Vagina (tissue), 2 donors: ENCODE results near the gene CLDN19. TPM values are rescaled to one million over a fixed set of nuclear protein-coding genes. Genes with fewer than 3 reads are reported as not detected.
A peak's percentile ranks its signal among the peaks of the same experiment; 100 is the strongest.

ENCODE experiments used
- DNase-seq, 2 donors: peaks; one replicate each; pipeline ENCODE4 v3.0.0-alpha.2; 2017; ENCODE audit errors: extremely low spot score in 2 of 2
- H3K27ac ChIP-seq: fragments of 200-600 bp; sonication (generic); one replicate; pipeline ENCODE4 v1.5.1; 2019
- H3K27me3 ChIP-seq: fragments of 200-600 bp; sonication (generic); one replicate; pipeline ENCODE4 v1.5.1; 2019
- H3K36me3 ChIP-seq, 2 donors: fragments of 200-600 bp; sonication (generic); one replicate each; pipeline ENCODE4 v1.5.1; 2017 to 2019
- H3K4me1 ChIP-seq: fragments of 200-600 bp; sonication (generic); one replicate; pipeline ENCODE4 v1.5.1; 2019
- H3K4me3 ChIP-seq, 2 donors: fragments of 200-600 bp; sonication (generic); 1 replicate in 1 of 2; 2 replicates in 1 of 2; pipeline ENCODE4 v1.5.1; 2016 to 2019
- H3K9me3 ChIP-seq: fragments of 200-600 bp; sonication (generic); one replicate; pipeline ENCODE4 v1.5.1; 2019
- POLR2A ChIP-seq, 2 donors: fragments of 450-650 bp; IDR thresholded peaks; one replicate each; pipeline ENCODE4 v1.6.1; 2017; ENCODE audit warnings: antibody characterized with exemption in 2 of 2, mild to moderate bottlenecking in 2 of 2, moderate library complexity in 2 of 2
- POLR2AphosphoS5 ChIP-seq, 2 donors: sonication (generic); formaldehyde crosslinking; IDR thresholded peaks; one replicate each; pipeline ENCODE4 v1.9.0; 2017; ENCODE audit warnings: antibody characterized with exemption in 2 of 2, mild to moderate bottlenecking in 2 of 2, low read depth in 1 of 2; ENCODE audit not compliant: insufficient read depth in 1 of 2
- intact Hi-C: fragments of 100-400 bp; cut with DNase I; formaldehyde crosslinking; loops from one replicate; pipeline ENCODE4 v1.15.1; 2023
- total RNA-seq: library from RNA; depleted of rRNA; stranded (reverse); fragments of >200 nt; gene quantifications from one replicate; pipeline ENCODE4 v1.2.3, GENCODE V29; 2016
- TF ChIP-seq, protein P1 (sequence below), 3 experiments: fragments of 450-650 bp in 2 of 3; fragments of 200-600 bp in 1 of 3; sonication (generic) in 1 of 3; IDR thresholded peaks; one replicate each; pipeline ENCODE4 v1.5.1; 2017 to 2019; ENCODE audit warnings: antibody characterized with exemption in 3 of 3, mild to moderate bottlenecking in 2 of 3, moderate library complexity in 2 of 3

Gene CLDN19
- total RNA-seq, 1 donor from 2014 or later, result not detected

DNA sequence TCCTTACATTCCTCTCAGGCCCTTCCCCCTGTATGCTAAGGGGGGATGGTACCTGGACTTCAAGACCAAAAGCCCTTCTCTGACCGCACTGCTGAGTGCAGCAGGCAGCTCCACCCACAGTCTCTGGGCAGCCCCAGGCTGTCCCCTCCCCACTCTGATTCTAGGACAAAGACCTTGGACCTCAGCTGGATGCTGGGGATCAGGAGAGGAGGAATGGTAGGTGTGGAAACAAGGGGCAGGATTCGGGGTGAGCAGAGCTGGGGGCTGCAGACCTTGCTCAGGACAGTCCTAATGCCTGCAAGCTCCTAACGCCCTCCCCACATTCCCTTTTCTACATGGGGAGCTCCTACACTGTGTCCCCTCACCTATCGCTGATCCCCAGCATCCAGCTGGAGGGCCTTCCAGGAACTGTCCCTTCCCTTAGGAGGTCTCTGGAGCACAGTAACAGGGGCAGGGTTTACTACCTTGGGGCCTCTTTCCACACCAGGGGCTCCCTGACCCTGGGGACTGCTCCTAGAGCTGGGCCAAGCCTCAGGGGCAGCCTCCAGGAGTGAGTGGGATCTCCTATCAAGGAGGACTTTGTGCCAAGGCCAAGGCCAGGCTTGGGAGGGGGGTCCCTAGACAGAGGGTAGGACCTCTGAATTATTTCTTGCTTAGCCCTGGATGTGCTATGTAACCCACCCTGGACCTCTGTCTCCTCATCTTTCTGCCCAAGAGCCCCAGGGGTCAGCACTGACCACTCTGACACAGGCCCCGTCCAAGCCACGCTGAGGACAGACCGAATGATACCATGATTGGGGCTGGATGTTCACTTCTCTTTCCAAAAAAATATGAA is 5.6 kb downstream of the CLDN19 start:
- no peak overlapping the region for H3K27ac ChIP-seq
- DNase-seq, result peak in 1 of 2 donors; percentile 84
- intact Hi-C loops, result no loop called here
- H3K9me3 ChIP-seq, result no peaks in the 10 kb centered on the region
- no peak overlapping the region for H3K4me3 ChIP-seq
- H3K4me1 ChIP-seq, result peaks cover 18% of the 10 kb centered on the region
- no peaks in the 10 kb centered on the region for H3K36me3 ChIP-seq
- H3K27me3 ChIP-seq, result no peaks in the 10 kb centered on the region
- TF ChIP-seq POLR2AphosphoS5 (IDR thresholded peaks at IDR 0.05; ENCODE audit: insufficient read depth in 1 of 2, low read depth in 1 of 2) (no peak), POLR2A (IDR thresholded peaks at IDR 0.05) (no peak)
- TF ChIP-seq, protein P1, sequence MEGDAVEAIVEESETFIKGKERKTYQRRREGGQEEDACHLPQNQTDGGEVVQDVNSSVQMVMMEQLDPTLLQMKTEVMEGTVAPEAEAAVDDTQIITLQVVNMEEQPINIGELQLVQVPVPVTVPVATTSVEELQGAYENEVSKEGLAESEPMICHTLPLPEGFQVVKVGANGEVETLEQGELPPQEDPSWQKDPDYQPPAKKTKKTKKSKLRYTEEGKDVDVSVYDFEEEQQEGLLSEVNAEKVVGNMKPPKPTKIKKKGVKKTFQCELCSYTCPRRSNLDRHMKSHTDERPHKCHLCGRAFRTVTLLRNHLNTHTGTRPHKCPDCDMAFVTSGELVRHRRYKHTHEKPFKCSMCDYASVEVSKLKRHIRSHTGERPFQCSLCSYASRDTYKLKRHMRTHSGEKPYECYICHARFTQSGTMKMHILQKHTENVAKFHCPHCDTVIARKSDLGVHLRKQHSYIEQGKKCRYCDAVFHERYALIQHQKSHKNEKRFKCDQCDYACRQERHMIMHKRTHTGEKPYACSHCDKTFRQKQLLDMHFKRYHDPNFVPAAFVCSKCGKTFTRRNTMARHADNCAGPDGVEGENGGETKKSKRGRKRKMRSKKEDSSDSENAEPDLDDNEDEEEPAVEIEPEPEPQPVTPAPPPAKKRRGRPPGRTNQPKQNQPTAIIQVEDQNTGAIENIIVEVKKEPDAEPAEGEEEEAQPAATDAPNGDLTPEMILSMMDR (IDR thresholded peaks at IDR 0.05), result no peak

DNA sequence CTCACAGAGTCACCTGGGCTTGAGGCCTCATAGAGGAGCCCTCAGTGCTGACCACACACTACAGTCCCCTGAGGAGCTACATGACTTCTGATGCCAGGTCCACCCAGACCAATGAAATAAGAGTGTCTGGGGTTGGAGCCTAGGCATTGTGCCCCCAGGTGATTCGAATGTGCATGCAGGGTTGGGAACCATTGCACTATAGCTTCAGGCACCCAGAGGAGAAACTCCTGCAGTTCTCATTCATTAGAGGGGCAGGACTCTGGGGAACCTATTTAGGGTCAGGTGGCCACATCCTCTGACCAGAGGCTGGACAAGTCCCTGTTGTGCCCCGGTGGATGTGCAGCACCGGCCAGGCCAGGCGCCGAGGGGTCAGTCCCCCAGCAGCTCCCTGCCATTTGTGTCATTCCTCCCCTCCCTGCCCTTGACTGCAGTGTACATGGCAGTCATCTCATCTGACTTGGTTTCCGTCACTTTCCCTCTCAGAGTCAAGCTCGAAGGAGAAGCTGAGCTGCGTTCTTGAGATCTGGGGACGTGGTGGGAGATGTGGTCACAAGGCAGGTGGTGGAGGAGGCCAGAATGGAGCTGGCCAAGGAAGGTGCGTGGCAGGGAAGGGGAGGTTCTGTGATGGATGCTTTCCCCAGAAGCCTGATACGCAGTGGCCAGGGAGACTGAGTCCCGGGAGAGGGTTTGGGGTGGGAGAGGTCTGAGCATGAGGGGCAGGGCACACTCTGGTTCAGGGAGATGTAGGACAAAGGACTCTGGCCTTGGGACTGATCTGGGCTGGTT is 6.4 kb downstream of the CLDN19 start:
- TF ChIP-seq POLR2AphosphoS5 (IDR thresholded peaks at IDR 0.05; ENCODE audit: insufficient read depth in 1 of 2, low read depth in 1 of 2), result no peak
- TF ChIP-seq, protein P1 (IDR thresholded peaks at IDR 0.05), result no peak
- H3K27me3 ChIP-seq, result no peaks in the 10 kb centered on the region
- peaks cover 18% of the 10 kb centered on the region for H3K4me1 ChIP-seq
- no peak overlapping the region for H3K27ac ChIP-seq
- no peaks in the 10 kb centered on the region for H3K9me3 ChIP-seq
- no peaks in the 10 kb centered on the region for H3K36me3 ChIP-seq
- DNase-seq, result peak; percentile 79 to 89
- H3K4me3 ChIP-seq, result no peak overlapping the region
- intact Hi-C loops, result no loop called here

- DNase-seq, result peak in 1 of 2 donors; percentile 82
Measured at GRCh38 chr1:42732126-42732680, 7.8 kb downstream of the CLDN19 start.

GRCh38 chr1:42731585-42731984 is 8.5 kb downstream of the CLDN19 start:
- intact Hi-C loops, result no loop called here
- Histone ChIP-seq H3K9me3 (no peaks in the 10 kb centered on the region), H3K4me1 (peaks cover 9% of the 10 kb centered on the region), H3K27ac (no peak overlapping the region), H3K36me3 (no peaks in the 10 kb centered on the region), H3K27me3 (no peaks in the 10 kb centered on the region), H3K4me3 (no peak overlapping the region)
- TF ChIP-seq POLR2AphosphoS5 (IDR thresholded peaks at IDR 0.05; ENCODE audit: insufficient read depth in 1 of 2, low read depth in 1 of 2) (no peak), POLR2A (IDR thresholded peaks at IDR 0.05) (no peak)
- TF ChIP-seq, protein P1 (IDR thresholded peaks at IDR 0.05), result no peak
- DNase-seq, result no peak

More at GRCh38 chr1:42732126-42732680, 7.8 kb downstream of the CLDN19 start:
- no peaks in the 10 kb centered on the region for H3K36me3 ChIP-seq
- no peaks in the 10 kb centered on the region for H3K27me3 ChIP-seq
- H3K9me3 ChIP-seq, result no peaks in the 10 kb centered on the region
- no peak overlapping the region for H3K27ac ChIP-seq
- peaks cover 15% of the 10 kb centered on the region for H3K4me1 ChIP-seq
- TF ChIP-seq POLR2AphosphoS5 (IDR thresholded peaks at IDR 0.05; ENCODE audit: insufficient read depth in 1 of 2, low read depth in 1 of 2), result no peak
- TF ChIP-seq, protein P1 (IDR thresholded peaks at IDR 0.05), result no peak
- TF ChIP-seq POLR2A (IDR thresholded peaks at IDR 0.05), result no peak
- intact Hi-C loops, result no loop called here
- H3K4me3 ChIP-seq, result no peak overlapping the region
